Left ventricle myocardium inferior (tissue), 1 donor: ENCODE measurements around the gene AP1AR. TPM values are rescaled to one million over a fixed set of nuclear protein-coding genes. Genes with fewer than 3 reads are reported as not detected.

Source experiments
- DNase-seq: peaks from one replicate; pipeline ENCODE4 v3.0.0-alpha.2; 2020
- H3K27ac ChIP-seq: fragments of 200-600 bp; replicated peaks from 2 replicates; pipeline ENCODE4 v1.8.0; 2021
- H3K27me3 ChIP-seq: fragments of 200-600 bp; 2 replicates; pipeline ENCODE4 v1.8.0; 2021; ENCODE audit warnings: low read depth
- H3K36me3 ChIP-seq: fragments of 200-600 bp; 2 replicates; pipeline ENCODE4 v1.8.0; 2021
- H3K4me1 ChIP-seq: fragments of 200-600 bp; 2 replicates; pipeline ENCODE4 v1.8.0; 2021
- H3K4me3 ChIP-seq: fragments of 200-600 bp; 2 replicates; pipeline ENCODE4 v1.8.0; 2021; ENCODE audit warnings: mild to moderate bottlenecking, moderate library complexity
- H3K9me3 ChIP-seq: fragments of 200-600 bp; replicated peaks from 2 replicates; pipeline ENCODE4 v1.8.0; 2021
- intact Hi-C: fragments of 100-400 bp; cut with micrococcal nuclease; formaldehyde crosslinking; loops from one replicate; pipeline ENCODE4 v1.11.0; 2022
- total RNA-seq: library from RNA; stranded (reverse); fragmentation: NEBNext Ultra II Directional; extraction: Animal tissue kit (Norgen Biotek cat#: 25700); gene quantifications from one replicate; pipeline ENCODE4 v1.2.1, GENCODE V29; 2021
- TF ChIP-seq, protein P1 (sequence below): fragments of 200-600 bp; IDR thresholded peaks from 2 replicates; pipeline ENCODE4 v1.8.0; 2021; ENCODE audit warnings: antibody characterized with exemption, mild to moderate bottlenecking, borderline replicate concordance
- donor health status: DM: no; HTN: yes; CAD: no; lungs with severe emphysema.

The AP1AR gene
- total RNA-seq, 1 donor from 2014 or later: 9.6 TPM

DNA sequence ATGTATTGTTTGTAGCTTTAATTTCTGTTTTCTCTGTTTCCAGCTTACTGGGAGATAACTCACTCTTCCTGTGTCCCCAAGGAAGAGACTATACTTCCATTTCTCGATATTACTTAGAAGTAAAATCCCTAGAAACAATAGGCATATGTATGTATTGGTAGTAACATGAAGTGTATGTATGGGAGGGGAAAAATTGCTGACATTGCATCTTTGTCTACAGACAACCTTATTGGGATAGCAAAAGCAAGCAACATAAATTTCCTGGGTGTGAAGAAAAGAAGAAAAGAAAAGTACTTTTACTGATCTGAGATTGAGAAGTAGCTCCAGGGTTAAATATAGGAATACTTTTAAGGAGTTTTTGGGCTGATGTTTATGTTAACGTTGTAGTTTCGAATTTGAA, 15.4 kb downstream of the AP1AR start:
- Histone ChIP-seq H3K9me3 (no peaks in the 10 kb centered on the region), H3K4me3 (no peak overlapping the region), H3K27me3 (no peaks in the 10 kb centered on the region), H3K36me3 (no peaks in the 10 kb centered on the region), H3K27ac (no peak overlapping the region), H3K4me1 (peaks cover 26% of the 10 kb centered on the region)
- TF ChIP-seq, protein P1, sequence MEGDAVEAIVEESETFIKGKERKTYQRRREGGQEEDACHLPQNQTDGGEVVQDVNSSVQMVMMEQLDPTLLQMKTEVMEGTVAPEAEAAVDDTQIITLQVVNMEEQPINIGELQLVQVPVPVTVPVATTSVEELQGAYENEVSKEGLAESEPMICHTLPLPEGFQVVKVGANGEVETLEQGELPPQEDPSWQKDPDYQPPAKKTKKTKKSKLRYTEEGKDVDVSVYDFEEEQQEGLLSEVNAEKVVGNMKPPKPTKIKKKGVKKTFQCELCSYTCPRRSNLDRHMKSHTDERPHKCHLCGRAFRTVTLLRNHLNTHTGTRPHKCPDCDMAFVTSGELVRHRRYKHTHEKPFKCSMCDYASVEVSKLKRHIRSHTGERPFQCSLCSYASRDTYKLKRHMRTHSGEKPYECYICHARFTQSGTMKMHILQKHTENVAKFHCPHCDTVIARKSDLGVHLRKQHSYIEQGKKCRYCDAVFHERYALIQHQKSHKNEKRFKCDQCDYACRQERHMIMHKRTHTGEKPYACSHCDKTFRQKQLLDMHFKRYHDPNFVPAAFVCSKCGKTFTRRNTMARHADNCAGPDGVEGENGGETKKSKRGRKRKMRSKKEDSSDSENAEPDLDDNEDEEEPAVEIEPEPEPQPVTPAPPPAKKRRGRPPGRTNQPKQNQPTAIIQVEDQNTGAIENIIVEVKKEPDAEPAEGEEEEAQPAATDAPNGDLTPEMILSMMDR: no peak
- intact Hi-C loops: no loop called here
- no peak for DNase-seq

- Histone ChIP-seq H3K4me1 (peaks cover 15% of the 10 kb centered on the region), H3K36me3 (peaks cover 4% of the 10 kb centered on the region), H3K27ac (no peak overlapping the region), H3K9me3 (no peaks in the 10 kb centered on the region), H3K4me3 (no peak overlapping the region), H3K27me3 (no peaks in the 10 kb centered on the region)
- DNase-seq: no peak
- intact Hi-C loops: no loop called here
- TF ChIP-seq, protein P1: no peak
Measured at GRCh38 chr4:112251019-112251643, 19.5 kb downstream of the AP1AR start.

GRCh38 chr4:112252234-112252633, 20.6 kb downstream of the AP1AR start:
- Histone ChIP-seq H3K27me3 (no peaks in the 10 kb centered on the region), H3K9me3 (no peaks in the 10 kb centered on the region), H3K4me1 (peaks cover 15% of the 10 kb centered on the region), H3K36me3 (peaks cover 4% of the 10 kb centered on the region), H3K27ac (no peak overlapping the region), H3K4me3 (no peak overlapping the region)
- TF ChIP-seq, protein P1: no peak
- DNase-seq: no peak
- intact Hi-C loops: no loop called here

- Histone ChIP-seq H3K36me3 (peaks cover 5% of the 10 kb centered on the region), H3K4me3 (no peak overlapping the region), H3K9me3 (no peaks in the 10 kb centered on the region), H3K27me3 (no peaks in the 10 kb centered on the region), H3K4me1 (peaks cover 15% of the 10 kb centered on the region), H3K27ac (no peak overlapping the region)
- TF ChIP-seq, protein P1: no peak
- DNase-seq: no peak
- intact Hi-C loops: no loop called here
Measured at GRCh38 chr4:112253382-112254000, 21.9 kb downstream of the AP1AR start.

DNA sequence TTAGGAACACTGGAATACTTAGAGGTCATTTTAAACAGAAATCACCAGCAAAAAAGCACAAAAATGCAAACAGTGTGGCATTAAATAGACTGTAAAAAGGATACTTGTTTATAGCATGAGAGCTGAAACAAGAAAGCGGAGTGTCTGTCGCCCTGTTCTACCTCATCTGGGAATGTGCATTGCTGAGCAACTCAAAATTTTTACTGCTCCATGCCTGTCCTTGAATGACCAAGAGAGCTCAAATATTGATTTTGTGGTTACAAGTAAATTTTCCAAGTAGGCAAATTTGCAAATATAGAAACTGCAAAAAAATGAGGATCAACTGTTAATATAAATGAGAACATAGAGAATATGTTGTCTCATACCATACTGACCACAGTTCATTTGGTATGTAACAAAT, 25.5 kb downstream of the AP1AR start:
- Histone ChIP-seq H3K27ac (no peak overlapping the region), H3K4me3 (no peak overlapping the region), H3K27me3 (no peaks in the 10 kb centered on the region), H3K36me3 (peaks cover 25% of the 10 kb centered on the region), H3K9me3 (no peaks in the 10 kb centered on the region), H3K4me1 (no peaks in the 10 kb centered on the region)
- no peak for DNase-seq
- TF ChIP-seq, protein P1: no peak
- intact Hi-C loops: no loop called here
